MG63 (cell line): ENCODE results near the gene CTSF. TPM values are rescaled to one million over a fixed set of nuclear protein-coding genes. Genes with fewer than 3 reads are reported as not detected.

Source experiments
- DNase-seq: peaks from one replicate; pipeline ENCODE4 v3.0.0-alpha.2; 2020
- H3K27me3 ChIP-seq: fragments of 250-450 bp; sonication (Bioruptor Pico); 2 replicates; pipeline ENCODE4 v1.5.1; 2020; ENCODE audit warnings: mild to moderate bottlenecking, moderate library complexity
- H3K36me3 ChIP-seq: fragments of 250-450 bp; sonication (Bioruptor Pico); 2 replicates; pipeline ENCODE4 v1.5.1; 2020; ENCODE audit warnings: mild to moderate bottlenecking, moderate library complexity
- H3K4me3 ChIP-seq: fragments of 250-450 bp; sonication (Bioruptor Pico); 2 replicates; pipeline ENCODE4 v1.5.1; 2020; ENCODE audit warnings: mild to moderate bottlenecking, moderate library complexity
- H3K9me3 ChIP-seq: fragments of 250-450 bp; sonication (Bioruptor Pico); 2 replicates; pipeline ENCODE4 v1.5.1; 2020; ENCODE audit warnings: mild to moderate bottlenecking, moderate library complexity
- total RNA-seq: library from RNA; depleted of rRNA; stranded (reverse); fragments of >200 nt; shearing (Covaris generic); gene quantifications from 2 replicates; pipeline ENCODE4 v1.2.3, GENCODE V29; 2014; ENCODE audit warnings: low replicate concordance; rRNA removed

Gene CTSF
- total RNA-seq, 1 experiment from 2014 or later, result 17.7 TPM

DNA sequence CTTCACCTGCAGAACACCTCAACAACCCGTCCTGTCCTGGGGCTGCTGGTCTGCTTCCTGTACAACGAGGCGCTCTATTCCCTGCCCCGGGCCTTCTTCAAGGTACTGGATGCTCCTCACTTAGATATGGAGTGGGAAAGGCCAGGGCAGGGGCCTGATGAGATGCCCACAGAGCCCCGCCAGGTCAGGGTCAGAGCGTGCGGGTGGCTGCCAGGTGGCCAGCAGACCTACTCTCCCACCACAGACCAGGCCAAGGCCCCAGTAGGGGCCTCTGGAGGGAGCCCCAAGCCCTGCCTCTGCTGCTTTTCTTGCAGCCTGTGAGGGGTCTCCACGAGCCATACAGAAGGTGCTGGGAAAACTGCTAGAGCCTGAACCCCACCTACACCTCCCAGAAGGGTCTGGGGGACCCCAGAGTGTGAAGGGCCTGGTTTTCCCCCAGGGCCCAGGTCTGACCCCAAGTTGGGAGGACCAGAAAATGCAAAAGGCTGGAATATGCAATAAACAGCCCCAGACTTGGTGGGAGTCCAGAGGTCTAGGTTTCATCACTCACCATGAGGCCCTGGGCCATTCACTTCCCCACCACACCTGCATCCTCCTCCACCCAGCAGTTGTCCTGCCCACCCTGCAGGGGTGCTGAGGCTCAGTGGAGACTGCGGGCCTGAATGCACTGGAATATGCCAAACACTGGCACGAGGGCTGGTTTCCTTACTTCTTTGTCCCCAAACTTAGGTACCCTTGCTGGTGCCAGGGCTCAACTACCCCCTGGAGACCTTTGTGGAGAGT is 37.3 kb downstream of the CTSF start:
- Histone ChIP-seq H3K9me3 (no peaks in the 10 kb centered on the region), H3K27me3 (no peaks in the 10 kb centered on the region), H3K4me3 (no peak overlapping the region), H3K36me3 (no peaks in the 10 kb centered on the region; the same call in 1 of the 2 replicates)
- no peak for DNase-seq

GRCh38 chr11:66529655-66530054 is 38.8 kb downstream of the CTSF start:
- no peak overlapping the region for H3K4me3 ChIP-seq
- no peaks in the 10 kb centered on the region; the same call in 1 of the 2 replicates for H3K36me3 ChIP-seq
- no peak for DNase-seq
- no peaks in the 10 kb centered on the region for H3K9me3 ChIP-seq
- H3K27me3 ChIP-seq, result no peaks in the 10 kb centered on the region

- no peak for DNase-seq
- H3K27me3 ChIP-seq, result no peaks in the 10 kb centered on the region
- H3K4me3 ChIP-seq, result no peak overlapping the region
- no peaks in the 10 kb centered on the region for H3K9me3 ChIP-seq
- H3K36me3 ChIP-seq, result no peaks in the 10 kb centered on the region; the same call in 1 of the 2 replicates
Measured at GRCh38 chr11:66529069-66529468, 39.3 kb downstream of the CTSF start.

DNA sequence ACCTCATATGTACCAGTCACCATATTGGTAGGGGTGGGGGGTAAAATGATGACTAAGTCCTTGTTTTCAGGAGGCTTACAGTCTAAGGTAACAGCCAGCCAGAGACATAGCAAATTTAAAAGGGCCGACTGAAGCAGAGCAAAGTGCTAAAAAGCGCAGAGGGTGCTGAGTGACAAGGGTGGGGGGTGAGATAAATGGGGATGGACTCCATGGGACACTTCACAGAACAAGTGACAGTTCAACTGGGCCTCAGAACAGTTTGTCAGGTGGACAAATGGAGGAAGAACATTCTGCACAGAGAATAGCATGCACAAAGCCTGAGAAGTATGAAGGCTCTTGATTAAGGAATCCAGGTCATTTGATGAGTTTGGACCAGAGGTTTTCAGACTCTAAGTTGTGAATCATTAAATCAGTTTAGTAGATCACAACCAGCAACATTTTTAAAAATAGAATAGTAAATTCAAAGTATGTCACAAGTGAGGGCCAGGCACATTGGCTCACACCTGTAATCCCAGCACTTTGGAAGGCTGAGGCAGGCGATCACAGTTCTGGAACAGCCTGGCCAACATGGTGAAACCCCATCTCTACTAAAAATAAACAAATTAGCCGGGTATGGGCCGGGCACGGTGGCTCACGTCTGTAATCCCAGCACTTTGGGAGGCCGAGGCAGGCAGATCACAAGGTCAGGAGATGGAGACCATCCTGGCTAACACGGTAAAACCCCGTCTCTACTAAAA is 43.9 kb downstream of the CTSF start:
- no peak for DNase-seq

DNA sequence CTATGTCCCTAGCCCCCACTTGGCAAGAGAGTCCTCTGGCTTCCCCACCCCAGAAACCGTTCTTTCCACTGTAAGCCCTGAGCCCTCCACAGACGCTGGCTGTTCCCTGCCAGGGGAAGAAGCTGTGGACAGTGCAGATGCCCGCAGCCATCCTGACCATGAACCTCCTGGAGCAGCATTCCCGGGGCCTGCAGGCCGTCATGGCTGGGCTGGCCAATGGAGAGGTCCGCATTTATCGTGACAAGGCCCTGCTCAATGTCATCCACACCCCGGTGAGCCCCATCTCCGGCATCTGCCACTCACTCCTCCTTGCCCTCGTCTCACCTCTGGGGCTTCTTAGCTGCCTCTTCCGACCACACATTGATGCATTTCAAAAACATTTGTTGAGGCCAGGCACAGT is 44.8 kb downstream of the CTSF start:
- H3K27me3 ChIP-seq, result no peaks in the 10 kb centered on the region
- H3K36me3 ChIP-seq, result peaks cover 13% of the 10 kb centered on the region
- DNase-seq, result no peak

More for the DNA sequence above, 43.9 kb downstream of the CTSF start:
- no peaks in the 10 kb centered on the region for H3K27me3 ChIP-seq
- no peak overlapping the region for H3K4me3 ChIP-seq
- H3K36me3 ChIP-seq, result peaks cover 11% of the 10 kb centered on the region
- no peaks in the 10 kb centered on the region for H3K9me3 ChIP-seq

More for the DNA sequence above, 44.8 kb downstream of the CTSF start:
- Histone ChIP-seq H3K9me3 (no peaks in the 10 kb centered on the region), H3K4me3 (no peak overlapping the region)

Other genes starting within 250 kb of the CTSF start
- 45.3 and 65.7 TPM in 2 replicates for gene RIN1, start 232.2 kb downstream of the CTSF start, total RNA-seq
- 119 TPM in 2 replicates for gene BRMS1, start 223.5 kb downstream of the CTSF start, total RNA-seq
- gene B4GAT1, start 221.0 kb downstream of the CTSF start, total RNA-seq, result 26.6 and 34.6 TPM in 2 replicates
- not detected in 2 replicates for gene SLC29A2, start 196.8 kb downstream of the CTSF start, total RNA-seq
- not detected in 2 replicates for gene NPAS4, start 147.6 kb downstream of the CTSF start, total RNA-seq
- gene MRPL11, start 129.8 kb downstream of the CTSF start, total RNA-seq, result 92.7 and 167 TPM in 2 replicates
- 7.3 and 7.7 TPM in 2 replicates for gene PELI3, start 101.7 kb downstream of the CTSF start, total RNA-seq
- 57.0 and 124 TPM in 2 replicates for gene DPP3, start 88.2 kb downstream of the CTSF start, total RNA-seq
- 7.7 and 14.7 TPM in 2 replicates for gene BBS1, start 58.0 kb downstream of the CTSF start, total RNA-seq
- gene ZDHHC24, start 22.6 kb downstream of the CTSF start, total RNA-seq, result 21.8 and 22.9 TPM in 2 replicates
- gene ACTN3, start 21.7 kb downstream of the CTSF start, total RNA-seq, result not detected in 2 replicates
- gene CCDC87, start 24.5 kb upstream of the CTSF start, total RNA-seq, result not detected in 2 replicates
- 29.3 and 37.6 TPM in 2 replicates for gene CCS, start 24.6 kb upstream of the CTSF start, total RNA-seq
- 19.9 and 27.4 TPM in 2 replicates for gene RBM14, start 48.0 kb upstream of the CTSF start, total RNA-seq
- gene RBM4, start 70.1 kb upstream of the CTSF start, total RNA-seq, result 136 and 213 TPM in 2 replicates
- 15.7 and 26.6 TPM in 2 replicates for gene RBM4B, start 109.3 kb upstream of the CTSF start, total RNA-seq
- 20.0 and 25.8 TPM in 2 replicates for gene SPTBN2, start 160.6 kb upstream of the CTSF start, total RNA-seq